NT2/D1 (cell line): Measurements from ENCODE around the gene PLXNC1.

Source experiments
- SUZ12 ChIP-seq: IDR thresholded peaks from 2 replicates; pipeline ENCODE4 v1.6.1; 2011; ENCODE audit not compliant: insufficient read length, insufficient read depth; ENCODE audit errors: extremely low read depth
- YY1 ChIP-seq: IDR thresholded peaks from 2 replicates; pipeline ENCODE4 v1.6.1; 2011; ENCODE audit not compliant: insufficient read length, insufficient read depth

GRCh38 chr12:94242901-94243300 is 94.5 kb downstream of the PLXNC1 start:
- TF ChIP-seq YY1 (no peak), SUZ12 (no peak)
